Measurements from ENCODE around the gene TEX22.

GRCh38 chr14:105398726-105399465, 558 bp downstream of the TEX22 start:
- TF ChIP-seq EZH2 (IDR thresholded peaks at IDR 0.05) (no peak), CTCF (IDR thresholded peaks at IDR 0.05) (no peak)

Data from neural progenitor cell (in vitro differentiated cells).